Activated B cell treated with CpG ODN at 0.5 μM for 24 hours (primary cell): Measurements from ENCODE around the gene LAMP1. TPM values are rescaled to one million over a fixed set of nuclear protein-coding genes. Genes with fewer than 3 reads are reported as not detected.

Experiments
- ATAC-seq: fragments of 200-7000 bp; cut with Tn5 transposase; one replicate; pipeline ENCODE4 v1.10.0; 2021; ENCODE audit warnings: low read depth, mild to moderate bottlenecking, moderate library complexity
- CTCF ChIA-PET: fragments of 350-600 bp; sonication (Branson Sonifier 250); formaldehyde crosslinking; loops from one replicate; lab custom pipeline; 2021; ENCODE audit warnings: antibody characterized with exemption; lab: Charles Lee
- POLR2A ChIA-PET: fragments of 350-600 bp; sonication (Branson Sonifier 250); formaldehyde crosslinking; loops from one replicate; lab custom pipeline; 2021; ENCODE audit warnings: antibody characterized with exemption; lab: Charles Lee
- DNase-seq: peaks from one replicate; pipeline ENCODE4 v3.0.0; 2022
- H3K27ac Mint-ChIP-seq: one replicate; pipeline ENCODE4 v1.8.0; 2020; ENCODE audit warnings: mixed read lengths
- H3K27me3 Mint-ChIP-seq: one replicate; pipeline ENCODE4 v1.8.0; 2021; ENCODE audit warnings: mixed read lengths
- H3K36me3 Mint-ChIP-seq: one replicate; pipeline ENCODE4 v1.8.0; 2021; ENCODE audit warnings: low read depth, mixed read lengths
- H3K4me1 Mint-ChIP-seq: one replicate; pipeline ENCODE4 v1.8.0; 2021; ENCODE audit warnings: mixed read lengths
- H3K4me3 Mint-ChIP-seq: one replicate; pipeline ENCODE4 v1.8.0; 2020; ENCODE audit warnings: mild to moderate bottlenecking, mixed read lengths
- H3K9me3 Mint-ChIP-seq: one replicate; pipeline ENCODE4 v1.8.0; 2020; ENCODE audit warnings: mixed read lengths
- CTCF ChIP-seq: fragments of 200-600 bp; IDR thresholded peaks from one replicate; pipeline ENCODE4 v1.8.0; 2022; ENCODE audit warnings: antibody characterized with exemption, mild to moderate bottlenecking
- intact Hi-C: fragments of 100-400 bp; cut with micrococcal nuclease; formaldehyde crosslinking; loops from one replicate; pipeline ENCODE4 v1.15.1; 2024
- total RNA-seq: library from RNA; stranded (reverse); gene quantifications from 2 replicates; pipeline ENCODE4 v1.2.3, GENCODE V29; 2022

The LAMP1 gene
- total RNA-seq, 1 donor from 2014 or later, result 86.2 TPM

- no peak overlapping the region for H3K4me3 Mint-ChIP-seq
- H3K27ac Mint-ChIP-seq, result no peak overlapping the region
- TF ChIP-seq CTCF, result no peak
- intact Hi-C loops, result no loop called here
- POLR2A ChIA-PET, result interaction anchor here (0.6 kb wide), 1 partner anchor 148 kb away, joined by 3 read pairs; no protein-coding TSS in a partner anchor
- peaks cover 4% of the 10 kb centered on the region for H3K27me3 Mint-ChIP-seq
- H3K4me1 Mint-ChIP-seq, result no peaks in the 10 kb centered on the region
- DNase-seq (no peak), ATAC-seq (no peak)
- H3K36me3 Mint-ChIP-seq, result peaks cover 2% of the 10 kb centered on the region
- peaks cover 4% of the 10 kb centered on the region for H3K9me3 Mint-ChIP-seq
- CTCF ChIA-PET, result no interaction called here
Observed at GRCh38 chr13:113349050-113349449, 52.0 kb downstream of the LAMP1 start.

- Mint-ChIP-seq H3K36me3 (peaks cover 2% of the 10 kb centered on the region), H3K9me3 (peaks cover 4% of the 10 kb centered on the region), H3K4me3 (no peak overlapping the region), H3K27ac (no peak overlapping the region), H3K4me1 (no peaks in the 10 kb centered on the region), H3K27me3 (peaks cover 6% of the 10 kb centered on the region)
- TF ChIP-seq CTCF, result no peak
- ChIA-PET POLR2A (interaction anchor here (0.6 kb wide), 1 partner anchor 148 kb away, joined by 3 read pairs; no protein-coding TSS in a partner anchor), CTCF (no interaction called here)
- ATAC-seq (no peak), DNase-seq (no peak)
- intact Hi-C loops, result no loop called here
Observed at GRCh38 chr13:113349491-113349890, 52.5 kb downstream of the LAMP1 start.

- POLR2A ChIA-PET, result no interaction called here
Observed at GRCh38 chr13:113350065-113350937, 53.3 kb downstream of the LAMP1 start.

GRCh38 chr13:113350938-113351335 is 53.9 kb downstream of the LAMP1 start:
- TF ChIP-seq CTCF, result no peak
- no peaks in the 10 kb centered on the region for H3K4me1 Mint-ChIP-seq
- POLR2A ChIA-PET, result no interaction called here
- no peaks in the 10 kb centered on the region for H3K9me3 Mint-ChIP-seq
- no peak overlapping the region for H3K4me3 Mint-ChIP-seq
- H3K27me3 Mint-ChIP-seq, result peaks cover 2% of the 10 kb centered on the region
- no peaks in the 10 kb centered on the region for H3K36me3 Mint-ChIP-seq
- no peak overlapping the region for H3K27ac Mint-ChIP-seq
- intact Hi-C loops, result no loop called here
- no peak for DNase-seq
- ATAC-seq, result no peak
- CTCF ChIA-PET, result no interaction called here

More at GRCh38 chr13:113350065-113350937, 53.3 kb downstream of the LAMP1 start:
- no peak for DNase-seq
- Mint-ChIP-seq H3K4me3 (no peak overlapping the region), H3K4me1 (no peaks in the 10 kb centered on the region), H3K27ac (no peak overlapping the region), H3K27me3 (peaks cover 6% of the 10 kb centered on the region), H3K9me3 (peaks cover 4% of the 10 kb centered on the region), H3K36me3 (peaks cover 2% of the 10 kb centered on the region)
- no peak for ATAC-seq
- intact Hi-C loops, result no loop called here
- TF ChIP-seq CTCF, result no peak
- CTCF ChIA-PET, result no interaction called here

- H3K36me3 Mint-ChIP-seq, result no peaks in the 10 kb centered on the region
- intact Hi-C loops, result no loop called here
- CTCF ChIA-PET, result no interaction called here
- no peak overlapping the region for H3K4me3 Mint-ChIP-seq
- DNase-seq, result no peak
- H3K27ac Mint-ChIP-seq, result no peak overlapping the region
- no peaks in the 10 kb centered on the region for H3K4me1 Mint-ChIP-seq
- no peaks in the 10 kb centered on the region for H3K9me3 Mint-ChIP-seq
- no peak for TF ChIP-seq CTCF
- peaks cover 2% of the 10 kb centered on the region for H3K27me3 Mint-ChIP-seq
- POLR2A ChIA-PET, result no interaction called here
- ATAC-seq, result no peak
Observed at GRCh38 chr13:113351514-113352026, 54.5 kb downstream of the LAMP1 start.
